ENCODE data around the gene SHISA8.

The SHISA8 gene

DNA sequence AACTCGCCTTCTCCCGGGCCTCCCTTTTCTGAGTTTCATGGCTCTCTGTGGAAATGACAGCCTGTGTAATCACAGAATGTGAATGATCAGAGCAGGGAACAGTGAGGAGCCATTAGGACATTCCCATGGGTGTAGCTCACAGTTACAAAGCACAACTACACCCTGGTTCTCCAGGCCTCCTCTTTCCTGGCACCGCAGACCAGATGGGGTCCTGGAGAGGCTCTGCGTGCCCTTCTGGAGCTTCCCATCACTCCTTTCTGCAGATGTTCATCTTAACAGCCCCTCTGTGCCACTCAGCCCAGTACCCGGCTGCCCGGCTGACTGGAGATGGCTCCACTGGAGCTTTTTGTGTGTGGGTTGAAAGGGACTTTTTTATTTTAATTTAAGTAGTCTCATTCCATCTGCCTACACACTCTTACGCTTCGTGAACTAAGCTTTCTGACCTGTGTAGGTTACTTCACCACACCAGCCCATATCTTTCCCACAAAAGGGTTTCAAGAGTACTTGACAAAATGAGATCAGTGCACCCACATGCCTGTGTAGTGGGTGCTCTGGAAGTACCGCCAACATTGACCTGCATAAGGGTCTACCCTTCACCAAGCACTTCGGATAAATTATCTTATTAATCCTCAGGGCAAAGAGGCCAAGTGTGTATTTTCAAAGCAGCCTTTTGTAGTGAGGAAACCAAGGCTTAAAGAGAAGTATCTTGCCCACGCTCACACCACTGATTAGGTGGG, 52.2 kb downstream of the SHISA8 start:
- in situ Hi-C loops (cut with MboI; ENCODE audit: low sequenced_read_pairs), result no loop called here

DNA sequence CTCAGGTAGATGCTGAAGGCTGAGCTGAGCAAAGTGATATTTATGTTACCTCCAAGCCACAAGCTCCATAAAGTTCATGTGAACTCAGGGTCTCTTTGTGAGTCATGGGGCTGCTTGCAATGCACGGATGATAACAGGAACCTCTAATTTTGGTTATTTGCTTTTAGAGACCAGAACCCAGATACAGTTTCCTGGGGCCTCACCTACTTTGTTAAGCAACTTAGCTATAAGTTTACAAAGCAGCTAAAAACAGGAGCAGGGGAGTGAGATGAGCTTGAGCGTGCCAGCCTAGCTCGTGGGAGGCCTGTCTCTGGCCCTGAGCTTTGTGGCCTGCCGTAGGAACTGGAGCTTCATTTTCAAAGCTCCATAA, 52.7 kb downstream of the SHISA8 start:
- in situ Hi-C loops (cut with MboI; ENCODE audit: low sequenced_read_pairs), result no loop called here
